HEK293 (cell line): Measurements from ENCODE around the gene RHBDD1.

Source experiments
- CTCF ChIA-PET: fragments of 350-600 bp; formaldehyde crosslinking; extraction: SDS; loops from one replicate; lab custom pipeline; 2021; ENCODE audit warnings: antibody characterized with exemption; lab: Yijun Ruan, JAX
- POLR2A ChIA-PET: fragments of 300-600 bp; formaldehyde crosslinking; extraction: SDS; loops from one replicate; lab custom pipeline; 2020; ENCODE audit warnings: antibody characterized with exemption, inconsistent platforms; lab: Yijun Ruan, JAX
- H3K27ac ChIP-seq: fragments of 200-500 bp; sonication (Bioruptor generic); 2 replicates; pipeline ENCODE4 v1.5.1; 2014; ENCODE audit warnings: low read depth, low read length, control low read depth, inconsistent platforms; ENCODE audit errors: extremely low read depth
- H3K36me3 ChIP-seq, 2 experiments: fragments of 200-500 bp in 1 of 2; sonication (Bioruptor generic) in 1 of 2; 1 replicate in 1 of 2; 2 replicates in 1 of 2; pipeline ENCODE4 v1.5.1; 2014 to 2017; ENCODE audit warnings: inconsistent platforms in 2 of 2, low read length in 2 of 2; ENCODE audit not compliant: control insufficient read depth in 2 of 2, insufficient read depth in 1 of 2
- H3K4me1 ChIP-seq: fragments of 200-500 bp; sonication (Bioruptor generic); 2 replicates; pipeline ENCODE4 v1.5.1; 2014; ENCODE audit warnings: mild to moderate bottlenecking, low read length, inconsistent platforms; ENCODE audit not compliant: control insufficient read depth, insufficient read depth
- H3K4me3 ChIP-seq: 2 replicates; pipeline ENCODE4 v1.5.1; 2011; ENCODE audit warnings: low read depth, mild to moderate bottlenecking, control low read depth, low read length, moderate library complexity
- H3K9me3 ChIP-seq: fragments of 200-500 bp; sonication (Bioruptor generic); 2 replicates; pipeline ENCODE4 v1.5.1; 2014; ENCODE audit warnings: low read depth, low read length, inconsistent platforms; ENCODE audit not compliant: control insufficient read depth, insufficient read depth
- AEBP2 ChIP-seq: fragments of 450-650 bp; formaldehyde crosslinking; IDR thresholded peaks from 2 replicates; pipeline ENCODE4 v1.5.1; 2016; ENCODE audit warnings: missing biosample characterization, missing genetic modification characterization, borderline replicate concordance
- ATF2 ChIP-seq: fragments of 450-650 bp; formaldehyde crosslinking; IDR thresholded peaks from 2 replicates; pipeline ENCODE4 v1.5.1; 2016; ENCODE audit warnings: missing biosample characterization, missing genetic modification characterization, low read depth
- CTCF ChIP-seq: fragments of 450-650 bp; formaldehyde crosslinking; IDR thresholded peaks from 2 replicates; pipeline ENCODE4 v1.5.1; 2016; ENCODE audit warnings: missing biosample characterization, missing genetic modification characterization
- GLIS2 ChIP-seq: fragments of 450-650 bp; formaldehyde crosslinking; IDR thresholded peaks from 2 replicates; pipeline ENCODE4 v1.5.1; 2016; ENCODE audit warnings: missing biosample characterization, missing genetic modification characterization
- KLF16 ChIP-seq: fragments of 450-650 bp; formaldehyde crosslinking; IDR thresholded peaks from 2 replicates; pipeline ENCODE4 v1.5.1; 2017; ENCODE audit warnings: missing biosample characterization, missing genetic modification characterization
- REPIN1 ChIP-seq: fragments of 450-650 bp; formaldehyde crosslinking; IDR thresholded peaks from 2 replicates; pipeline ENCODE4 v1.5.1; 2017; ENCODE audit warnings: missing biosample characterization, missing genetic modification characterization, low read depth
- TSHZ1 ChIP-seq: fragments of 450-650 bp; formaldehyde crosslinking; IDR thresholded peaks from 2 replicates; pipeline ENCODE4 v1.5.1; 2016; ENCODE audit warnings: missing biosample characterization, missing genetic modification characterization, borderline replicate concordance
- ZBTB1 ChIP-seq: fragments of 450-650 bp; formaldehyde crosslinking; IDR thresholded peaks from 2 replicates; pipeline ENCODE4 v1.5.1; 2016; ENCODE audit warnings: missing biosample characterization, missing genetic modification characterization
- ZNF157 ChIP-seq: fragments of 450-650 bp; formaldehyde crosslinking; IDR thresholded peaks from 2 replicates; pipeline ENCODE4 v1.5.1; 2016; ENCODE audit warnings: missing biosample characterization, missing genetic modification characterization
- ZNF292 ChIP-seq: fragments of 450-650 bp; formaldehyde crosslinking; IDR thresholded peaks from 2 replicates; pipeline ENCODE4 v1.5.1; 2016; ENCODE audit warnings: low read depth, missing biosample characterization, missing genetic modification characterization, borderline replicate concordance
- ZNF311 ChIP-seq: fragments of 450-650 bp; formaldehyde crosslinking; IDR thresholded peaks from 2 replicates; pipeline ENCODE4 v1.5.1; 2017; ENCODE audit warnings: missing biosample characterization, missing genetic modification characterization, borderline replicate concordance
- ZNF433 ChIP-seq: fragments of 450-650 bp; formaldehyde crosslinking; IDR thresholded peaks from 2 replicates; pipeline ENCODE4 v1.5.1; 2016; ENCODE audit warnings: missing biosample characterization, missing genetic modification characterization, low read depth
- ZNF555 ChIP-seq: fragments of 450-650 bp; formaldehyde crosslinking; conservative IDR thresholded peaks from 2 replicates; pipeline ENCODE4 v1.5.1; 2017; ENCODE audit warnings: missing biosample characterization, mild to moderate bottlenecking, missing genetic modification characterization, inconsistent platforms
- ZNF571 ChIP-seq: fragments of 450-650 bp; formaldehyde crosslinking; IDR thresholded peaks from 2 replicates; pipeline ENCODE4 v1.5.0; 2017; ENCODE audit warnings: missing biosample characterization, missing genetic modification characterization
- ZNF629 ChIP-seq: fragments of 450-650 bp; formaldehyde crosslinking; IDR thresholded peaks from 2 replicates; pipeline ENCODE4 v1.5.1; 2017; ENCODE audit warnings: missing biosample characterization, missing genetic modification characterization
- ZNF639 ChIP-seq: fragments of 450-650 bp; formaldehyde crosslinking; IDR thresholded peaks from 2 replicates; pipeline ENCODE4 v1.5.1; 2016; ENCODE audit warnings: missing biosample characterization, missing genetic modification characterization
- ZNF645 ChIP-seq: fragments of 450-650 bp; formaldehyde crosslinking; IDR thresholded peaks from 2 replicates; pipeline ENCODE4; 2016; ENCODE audit warnings: missing biosample characterization, missing genetic modification characterization
- ZNF654 ChIP-seq: fragments of 450-650 bp; formaldehyde crosslinking; IDR thresholded peaks from 2 replicates; pipeline ENCODE4 v1.5.1; 2016; ENCODE audit warnings: low read depth, missing biosample characterization, missing genetic modification characterization
- ZNF660 ChIP-seq: fragments of 450-650 bp; IDR thresholded peaks from 2 replicates; pipeline ENCODE4 v1.5.1; 2018; ENCODE audit warnings: missing biosample characterization, mild to moderate bottlenecking, missing genetic modification characterization
- ZNF792 ChIP-seq: fragments of 450-650 bp; formaldehyde crosslinking; IDR thresholded peaks from 2 replicates; pipeline ENCODE4 v1.5.1; 2016; ENCODE audit warnings: missing biosample characterization, missing genetic modification characterization
- ZSCAN23 ChIP-seq: fragments of 450-650 bp; formaldehyde crosslinking; IDR thresholded peaks from 2 replicates; pipeline ENCODE4 v1.5.1; 2016; ENCODE audit warnings: missing biosample characterization, missing genetic modification characterization
- ZSCAN4 ChIP-seq: fragments of 450-650 bp; formaldehyde crosslinking; IDR thresholded peaks from 2 replicates; pipeline ENCODE4 v1.5.1; 2017; ENCODE audit warnings: missing biosample characterization, missing genetic modification characterization

RHBDD1 gene

GRCh38 chr2:226802573-226802972 lies 33.3 kb upstream of the RHBDD1 start:
- no peak overlapping the region for H3K27ac ChIP-seq
- TF ChIP-seq ZSCAN4 (no peak), ZNF654 (peak; percentile 59), ATF2 (peak; percentile 36; the same call in 1 of the 2 replicates), ZNF660 (tag by site-specific recombination) (0 out of 2 replicates have a peak, but pooled peaks have one; percentile 31), CTCF (tag by site-specific recombination) (0 out of 2 replicates have a peak, but pooled peaks have one; percentile 32), ZNF629 (peak; percentile 36; the same call in 1 of the 2 replicates)
- TF ChIP-seq, all 188 proteins: peak for 5
- peaks cover 0 to 7% of the 10 kb centered on the region in 2 experiments; a peak in 1 of 3 replicates for H3K36me3 ChIP-seq
- no peaks in the 10 kb centered on the region; the same call in 1 of the 2 replicates for H3K4me1 ChIP-seq
- POLR2A ChIA-PET = interaction anchor here (0.6 kb wide), 1 partner anchor 1118 kb away, joined by 3 read pairs; no protein-coding TSS in a partner anchor
- no peak overlapping the region for H3K4me3 ChIP-seq
- CTCF ChIA-PET = interaction anchor here (0.5 to 2.3 kb wide), 47 partner anchors 8 to 1698 kb away, joined by 3 to 17 read pairs (median 4); no protein-coding TSS in a partner anchor
- no peaks in the 10 kb centered on the region for H3K9me3 ChIP-seq

- POLR2A ChIA-PET = no interaction called here
- no peaks in the 10 kb centered on the region; the same call in 1 of the 2 replicates for H3K4me1 ChIP-seq
- H3K27ac ChIP-seq = no peak overlapping the region
- H3K4me3 ChIP-seq = no peak overlapping the region
- H3K9me3 ChIP-seq = no peaks in the 10 kb centered on the region
- CTCF ChIA-PET = interaction anchor here (0.6 to 2.3 kb wide), 27 partner anchors 9 to 1134 kb away, joined by 3 to 17 read pairs (median 5); no protein-coding TSS in a partner anchor
- H3K36me3 ChIP-seq = no peaks in the 10 kb centered on the region
- no peak for TF ChIP-seq AEBP2
- no peak for TF ChIP-seq ZNF292 (tag by site-specific recombination)
- no peak for TF ChIP-seq KLF16 (tag by site-specific recombination)
- TF ChIP-seq ZNF792 (tag by site-specific recombination) = no peak
- TF ChIP-seq ZNF645 (tag by site-specific recombination) = no peak
- no peak for TF ChIP-seq ZBTB1 (tag by site-specific recombination)
- no peak for TF ChIP-seq ZNF571
- no peak for TF ChIP-seq ZNF157 (tag by site-specific recombination)
- TF ChIP-seq GLIS2 (tag by site-specific recombination) = no peak
- no peak for TF ChIP-seq TSHZ1
- no peak for TF ChIP-seq ZNF555 (tag by site-specific recombination)
- TF ChIP-seq ZSCAN23 (tag by site-specific recombination) = no peak
- TF ChIP-seq REPIN1 (tag by site-specific recombination) = no peak
- no peak for TF ChIP-seq ZNF433 (tag by site-specific recombination)
- no peak for TF ChIP-seq ZNF639 (tag by site-specific recombination)
- no peak for TF ChIP-seq ZNF311 (tag by site-specific recombination)
These were observed 32.4 kb upstream of the RHBDD1 start for GRCh38 chr2:226803410-226803809.
